Stimulated activated CD8-positive, alpha-beta memory T cell treated with anti-CD3 and anti-CD28 coated beads, Interleukin-7, amount 100 ng/mL, for 24 hours (primary cell): ENCODE results near the gene FAM25G.
"Not testable (repeated sequence)": the region's sequence is repeated elsewhere in the genome, so short reads cannot be mapped to it uniquely, and the experiment has no call there.

Experiments
- DNase-seq: peaks from one replicate; pipeline ENCODE4 v3.0.0-alpha.2; 2020; ENCODE audit warnings: low read depth

The FAM25G gene

GRCh38 chr10:47465216-47465917, 26.1 kb downstream of the FAM25G start:
- not testable (repeated sequence) for DNase-seq

- DNase-seq, result not testable (repeated sequence)
Measured at GRCh38 chr10:47462577-47463358, 28.7 kb downstream of the FAM25G start.

DNA sequence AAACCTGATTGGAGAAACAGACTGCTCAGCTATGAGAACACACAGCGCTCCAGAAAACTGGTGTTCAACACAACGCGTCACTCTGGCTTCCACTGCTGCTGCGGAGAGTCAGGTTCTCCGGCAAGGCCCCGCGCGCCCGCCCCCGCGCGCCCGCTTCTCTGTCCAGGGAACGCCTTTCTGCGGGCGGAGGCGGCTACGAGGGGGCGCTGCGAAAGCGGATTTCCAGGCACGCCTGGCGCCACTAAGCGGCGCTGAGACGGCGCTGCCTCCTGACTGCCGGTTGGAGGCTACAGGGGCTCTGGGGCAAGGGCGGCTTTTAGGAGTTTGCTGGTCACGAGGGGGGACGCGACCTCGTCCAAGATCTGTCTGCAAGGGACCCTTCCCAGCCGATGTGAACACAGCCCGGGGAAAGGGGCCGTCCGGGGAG, 30.2 kb downstream of the FAM25G start:
- DNase-seq, result not testable (repeated sequence)

DNA sequence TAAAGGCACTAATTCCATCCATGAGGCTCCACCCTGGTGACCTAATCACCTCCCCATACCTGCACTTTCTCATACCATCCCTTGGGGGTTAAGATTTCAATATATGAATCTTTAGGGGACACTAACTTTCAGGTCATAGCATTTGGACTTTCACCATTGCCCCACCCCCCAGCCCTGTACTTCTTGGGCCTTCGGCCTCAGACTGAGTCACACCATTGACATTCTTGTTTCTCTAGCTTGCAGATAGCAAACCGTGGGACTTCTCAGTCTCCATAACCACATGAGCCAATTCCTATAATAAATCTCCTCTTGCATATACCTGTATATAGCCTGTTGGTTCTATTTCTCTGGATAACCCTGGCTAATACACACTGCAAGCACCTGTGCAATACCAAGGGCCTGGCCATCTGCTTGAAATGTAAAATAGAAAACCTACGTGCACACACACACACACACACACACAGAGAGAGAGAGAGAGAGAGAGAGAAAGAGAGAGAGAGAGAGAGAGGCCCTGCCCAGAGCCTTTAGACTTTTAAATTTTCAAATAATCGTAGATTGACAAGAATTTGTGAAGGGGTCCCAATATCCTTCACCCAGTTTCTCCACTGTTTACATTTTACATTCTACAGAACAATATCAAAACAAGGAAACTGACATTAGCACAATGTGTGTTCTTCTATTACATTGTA, 32.9 kb downstream of the FAM25G start:
- DNase-seq, result no peak

- no peak for DNase-seq
Measured at GRCh38 chr10:47457826-47458225, 33.7 kb downstream of the FAM25G start.

- no peak for DNase-seq
Measured at GRCh38 chr10:47457528-47457820, 34.0 kb downstream of the FAM25G start.

DNA sequence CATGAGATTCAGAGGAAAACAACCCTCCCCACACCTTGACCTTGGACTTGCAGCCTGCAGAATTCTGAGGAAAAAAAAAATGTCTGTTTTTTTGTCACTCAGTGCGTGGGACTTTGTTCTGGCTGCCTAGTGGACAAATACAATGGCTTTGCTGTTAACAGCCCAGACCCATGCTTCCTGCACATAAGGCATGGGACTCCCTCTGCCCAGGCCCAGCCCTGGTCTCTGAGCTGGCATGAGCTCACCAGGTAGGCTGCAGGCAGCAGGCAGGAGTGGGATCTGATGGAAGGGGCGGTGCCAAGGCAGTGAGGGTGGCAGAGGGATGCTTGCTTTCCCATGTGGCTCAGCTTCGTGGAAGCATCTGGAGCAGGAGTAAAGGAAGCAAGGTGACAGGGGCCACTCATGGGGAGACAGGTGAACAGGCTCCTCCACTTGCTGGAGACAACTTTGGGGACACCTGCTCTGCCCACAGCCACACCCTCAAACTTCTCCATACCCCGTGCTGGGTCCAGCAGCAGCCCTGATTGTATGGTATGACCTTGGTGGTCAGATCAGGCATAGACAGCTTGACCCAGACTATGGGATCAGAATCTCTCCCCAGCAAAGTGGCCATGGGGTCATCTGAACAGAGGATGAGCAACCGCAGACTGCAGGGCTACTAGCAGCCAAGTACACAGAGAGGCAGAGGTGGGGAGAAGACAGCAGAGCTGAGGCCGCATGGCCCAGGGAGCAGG, 34.5 kb downstream of the FAM25G start:
- DNase-seq, result no peak

DNA sequence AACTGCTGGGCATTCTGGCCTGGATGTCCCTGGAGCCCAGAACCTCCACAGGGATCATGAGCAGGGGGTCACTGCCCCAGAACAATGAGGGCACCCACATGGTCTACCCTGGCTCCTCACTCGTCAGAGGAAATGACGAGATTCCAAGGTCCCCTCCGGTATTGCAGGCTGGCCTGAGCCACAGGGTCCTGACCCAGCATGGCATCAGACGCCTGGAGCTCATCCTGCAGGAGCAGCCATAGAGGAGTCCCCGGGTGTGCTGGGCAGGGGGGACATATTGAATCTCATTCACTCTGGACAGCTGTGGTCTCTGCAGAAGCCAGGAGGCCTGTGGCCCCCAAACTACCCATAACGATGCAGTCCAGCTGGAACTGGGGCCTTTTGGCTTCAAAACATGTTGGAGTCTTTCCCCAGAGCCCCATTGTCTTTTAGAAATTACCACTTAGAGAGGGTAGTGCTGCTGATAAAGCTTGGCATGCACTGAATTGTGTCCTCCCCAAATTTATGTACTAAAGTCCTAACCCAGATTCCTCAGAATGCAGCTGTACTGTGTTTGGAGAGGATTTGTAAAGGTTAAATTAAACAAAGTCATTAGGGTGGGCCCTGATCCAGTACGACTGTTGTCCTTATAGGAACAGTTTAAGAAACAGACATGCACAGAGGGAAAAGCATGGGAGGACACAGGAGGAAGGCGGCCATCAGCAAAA, 35.3 kb downstream of the FAM25G start:
- no peak for DNase-seq

DNA sequence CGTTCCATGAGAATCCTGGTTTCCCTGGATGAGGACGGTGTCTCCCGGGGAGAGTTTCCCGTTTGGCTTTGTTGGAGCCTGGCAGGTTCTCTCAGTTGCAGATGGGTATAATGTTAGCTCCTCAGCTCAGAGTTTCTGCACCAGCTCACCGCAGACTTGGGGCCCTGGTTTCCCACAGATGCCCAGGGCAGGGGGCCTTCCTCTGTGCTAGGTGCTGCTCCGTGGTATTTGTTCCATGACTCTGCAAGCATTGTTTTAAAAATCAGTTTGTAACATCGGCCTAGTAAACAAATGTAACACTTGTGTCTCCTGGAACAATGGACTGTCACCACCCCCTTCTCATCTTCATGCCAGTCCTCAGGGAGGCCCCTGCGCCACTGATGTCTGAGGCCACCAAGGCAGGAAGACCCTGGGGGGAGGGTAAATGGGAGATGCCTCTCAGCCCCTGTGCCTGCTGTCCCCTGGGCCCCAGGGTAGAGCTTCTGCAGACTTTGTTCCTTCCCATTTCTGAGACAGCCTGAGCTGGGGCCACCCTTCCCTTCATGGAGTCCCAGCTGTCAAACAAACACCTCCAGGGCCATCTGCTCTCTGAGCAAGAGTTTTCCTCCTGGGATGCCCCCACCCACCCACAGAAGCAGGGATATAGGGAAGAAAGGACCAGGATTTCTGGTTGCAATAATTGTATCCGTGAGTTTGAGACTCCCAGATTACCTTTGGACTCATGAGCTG, 36.0 kb downstream of the FAM25G start:
- DNase-seq, result not testable (repeated sequence)

- no peak for DNase-seq
Measured at GRCh38 chr10:47454780-47455058, 36.8 kb downstream of the FAM25G start.

- no peak for DNase-seq
Measured at GRCh38 chr10:47454008-47454779, 37.3 kb downstream of the FAM25G start.

- DNase-seq, result no peak
Measured at GRCh38 chr10:47453141-47454007, 38.1 kb downstream of the FAM25G start.

GRCh38 chr10:47452495-47453140, 38.9 kb downstream of the FAM25G start:
- DNase-seq, result no peak

DNA sequence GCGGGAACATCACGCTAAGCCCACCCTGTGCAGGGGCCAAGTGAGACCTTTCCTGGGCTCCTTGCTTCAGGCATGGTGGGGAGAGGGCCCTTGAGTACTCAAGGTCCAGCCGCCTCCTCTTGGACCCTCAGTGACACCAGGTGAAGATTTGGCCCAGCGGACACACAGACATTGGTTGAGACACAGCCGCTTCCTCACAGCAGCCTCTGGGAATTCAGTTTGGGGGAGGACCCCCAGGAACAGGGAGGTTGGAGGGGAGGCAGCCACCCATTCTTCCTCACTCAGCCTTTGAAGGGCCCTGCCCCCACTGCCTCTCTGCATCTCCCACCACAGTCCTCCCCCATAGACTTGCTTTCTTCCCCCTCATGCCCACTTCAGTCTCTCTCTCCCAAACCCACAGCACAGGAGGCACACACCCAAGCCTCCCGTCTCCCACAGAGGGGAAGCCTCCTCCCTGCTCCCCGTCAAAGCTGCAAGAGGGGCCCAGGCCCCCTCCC, 39.5 kb downstream of the FAM25G start:
- DNase-seq, result no peak

DNA sequence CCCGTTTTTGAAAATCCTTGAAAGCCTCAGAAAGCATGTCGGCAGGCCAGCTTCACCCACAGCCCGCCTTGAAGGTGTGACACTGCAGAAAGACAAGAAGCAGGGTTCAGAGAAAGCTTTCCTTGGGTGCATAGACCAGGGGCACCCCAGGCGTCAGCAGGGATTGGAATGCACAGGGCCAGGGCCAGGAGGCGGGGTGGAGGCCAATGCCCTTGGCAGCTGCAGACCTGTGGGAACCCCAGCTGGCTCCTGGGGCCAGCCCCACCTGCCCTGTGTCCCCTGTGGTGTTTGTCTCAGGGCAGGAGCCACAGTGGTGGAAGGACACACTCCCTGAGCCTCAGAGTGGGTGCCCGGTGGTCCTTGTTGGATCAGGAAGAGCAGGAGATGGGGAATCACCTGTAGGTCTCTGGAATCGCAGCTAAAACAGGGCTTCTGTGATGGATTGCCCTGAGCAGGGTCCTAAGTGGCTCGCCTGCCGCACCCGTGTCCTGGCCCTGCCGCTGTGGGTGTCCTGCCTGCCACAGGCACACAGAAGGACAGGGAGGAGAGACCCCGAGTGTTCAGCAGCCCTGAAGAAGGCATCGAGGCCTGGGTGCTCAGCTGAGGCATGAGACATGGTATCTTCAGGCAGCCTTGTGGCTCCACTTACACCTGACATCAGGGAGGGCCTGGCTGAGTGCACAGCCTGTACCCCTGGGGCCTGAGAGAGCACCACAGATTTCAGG, 40.1 kb downstream of the FAM25G start:
- no peak for DNase-seq

- no peak for DNase-seq
Measured at GRCh38 chr10:47450442-47450841, 41.1 kb downstream of the FAM25G start.

GRCh38 chr10:47449979-47450378, 41.5 kb downstream of the FAM25G start:
- DNase-seq, result no peak
